OCI-LY3 (cell line): ENCODE measurements around the gene NTN5.

Source experiments
- CTCF ChIP-seq: fragments of 200-600, 300-600 bp; sonication (generic); IDR thresholded peaks from 2 replicates; pipeline ENCODE4 v1.5.1; 2014; ENCODE audit warnings: antibody characterized with exemption, low read length, low read depth
- EZH2phosphoT487 ChIP-seq: fragments of 200-600 bp; shearing (Covaris generic); IDR thresholded peaks from 2 replicates; pipeline ENCODE4 v1.6.1; 2018; ENCODE audit warnings: antibody characterized with exemption, mixed run types, low read depth

GRCh38 chr19:48619692-48620585 is 52.9 kb downstream of the NTN5 start:
- TF ChIP-seq CTCF (no peak), EZH2phosphoT487 (no peak)
